ENCODE measurements around the gene TCTN1. TPM values are rescaled to one million over a fixed set of nuclear protein-coding genes. Genes with fewer than 3 reads are reported as not detected.
"Not testable (repeated sequence)": the region's sequence is repeated elsewhere in the genome, so short reads cannot be mapped to it uniquely, and the experiment has no call there.

TCTN1 gene
- polyA plus RNA-seq, 1 donor from 2014 or later: 24.2 TPM

DNA sequence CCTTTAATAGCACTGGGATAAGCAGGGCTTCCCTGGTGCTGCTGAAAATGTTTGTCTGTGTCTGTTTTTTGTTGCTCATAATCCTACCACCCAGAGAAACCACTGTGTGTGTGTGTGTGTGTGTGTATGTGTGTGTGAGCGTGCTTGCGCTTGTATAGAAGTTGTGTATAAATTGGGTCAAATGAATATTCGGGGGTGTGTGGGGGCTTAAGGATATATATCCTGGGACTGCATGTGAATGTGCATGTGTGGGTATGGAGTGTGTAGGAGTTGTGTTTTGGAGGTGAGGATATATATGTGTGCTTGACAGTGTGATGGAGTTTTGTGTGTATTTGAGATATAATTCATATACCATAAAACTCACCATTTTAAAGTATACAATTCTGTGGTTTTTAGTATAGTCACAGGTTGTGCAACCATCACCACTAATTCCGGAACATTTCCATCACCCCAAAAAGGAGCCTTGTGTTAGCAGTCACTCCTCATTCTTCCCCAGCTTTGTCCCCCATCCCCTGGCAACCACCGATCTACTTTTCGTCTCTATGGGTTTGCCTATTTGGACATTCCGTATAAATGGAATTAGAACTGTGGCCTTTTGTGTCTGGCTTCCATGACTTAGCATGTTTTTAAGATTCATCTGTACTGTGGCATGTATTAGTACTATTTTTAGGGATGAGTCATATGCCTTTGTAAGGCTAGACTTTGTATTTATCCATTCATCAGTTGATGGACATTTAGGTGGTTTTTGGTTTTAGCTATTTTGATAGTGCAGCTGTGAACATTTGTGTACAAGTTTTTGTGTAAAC, 25.6 kb downstream of the TCTN1 start:
- Mint-ChIP-seq H3K27me3 (no peaks in the 10 kb centered on the region), H3K4me3 (no peak overlapping the region), H3K4me1 (peaks cover 58 to 67% (median 65%) of the 10 kb centered on the region in 3 donors), H3K27ac (no peak overlapping the region), H3K36me3 (peaks cover 7% of the 10 kb centered on the region), H3K9me3 (no peaks in the 10 kb centered on the region)

DNA sequence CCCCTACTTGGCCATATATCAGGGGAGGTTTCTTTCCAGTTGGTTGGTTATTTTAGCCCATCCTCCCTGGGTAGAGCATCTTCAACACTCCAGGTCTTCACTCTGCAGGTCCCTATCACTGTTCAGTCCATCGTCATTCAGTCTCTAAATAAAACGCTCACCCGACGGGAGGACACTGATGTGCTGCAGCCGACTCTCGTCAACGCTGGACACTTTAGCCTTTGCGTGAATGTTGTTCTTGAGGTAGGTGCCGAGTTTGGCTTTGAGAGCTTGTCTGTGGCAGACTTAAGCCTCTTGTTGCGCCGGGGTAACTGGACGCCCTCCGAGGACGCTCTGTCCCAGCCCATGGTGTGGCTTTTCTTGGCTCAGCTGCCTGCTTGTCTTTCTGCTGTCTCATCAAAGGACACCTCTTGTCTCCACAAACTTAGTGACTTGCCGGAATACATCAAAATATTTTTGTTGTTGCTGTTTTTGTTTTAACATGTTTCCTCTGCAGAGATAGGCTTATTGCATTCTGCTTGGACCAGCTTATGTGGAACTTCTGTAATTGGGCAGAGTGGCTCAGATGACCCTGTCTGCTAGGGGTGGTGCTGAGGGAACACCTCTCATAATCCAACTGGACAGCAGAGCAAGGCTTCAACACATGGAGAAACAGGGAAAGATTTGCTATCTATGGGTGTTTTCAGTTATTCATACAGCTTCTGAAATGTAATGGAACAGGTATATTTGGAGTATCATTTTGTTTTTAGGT, 26.5 kb downstream of the TCTN1 start:
- Mint-ChIP-seq H3K27ac (no peak overlapping the region), H3K9me3 (no peaks in the 10 kb centered on the region), H3K36me3 (peaks cover 10% of the 10 kb centered on the region), H3K4me3 (no peak overlapping the region), H3K27me3 (no peaks in the 10 kb centered on the region), H3K4me1 (peaks cover 55 to 65% (median 59%) of the 10 kb centered on the region in 3 donors)

DNA sequence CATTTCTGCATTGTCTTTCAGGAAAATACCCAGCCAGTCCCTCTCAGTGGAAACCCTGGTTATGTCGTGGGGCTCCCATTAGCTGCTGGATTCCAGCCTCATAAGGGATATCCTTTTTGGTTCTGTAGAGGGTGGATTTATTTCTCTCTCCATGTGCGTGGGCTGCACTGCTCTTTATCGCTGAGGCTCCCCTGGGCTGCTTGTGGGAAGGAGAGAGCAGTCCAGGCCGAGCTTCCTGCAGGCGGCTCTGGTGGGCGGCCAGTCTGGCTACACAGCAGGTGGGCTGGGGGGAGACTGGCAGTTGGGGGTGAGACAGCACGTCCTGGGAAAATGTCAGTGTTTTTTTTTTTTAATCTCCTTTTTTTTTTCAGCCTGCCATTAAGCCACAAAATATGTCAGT, 27.6 kb downstream of the TCTN1 start:
- Mint-ChIP-seq H3K4me3 (no peak overlapping the region), H3K36me3 (peaks cover 10% of the 10 kb centered on the region), H3K27me3 (no peaks in the 10 kb centered on the region), H3K4me1 (peaks cover 49 to 60% (median 49%) of the 10 kb centered on the region in 3 donors), H3K9me3 (no peaks in the 10 kb centered on the region), H3K27ac (no peak overlapping the region)

DNA sequence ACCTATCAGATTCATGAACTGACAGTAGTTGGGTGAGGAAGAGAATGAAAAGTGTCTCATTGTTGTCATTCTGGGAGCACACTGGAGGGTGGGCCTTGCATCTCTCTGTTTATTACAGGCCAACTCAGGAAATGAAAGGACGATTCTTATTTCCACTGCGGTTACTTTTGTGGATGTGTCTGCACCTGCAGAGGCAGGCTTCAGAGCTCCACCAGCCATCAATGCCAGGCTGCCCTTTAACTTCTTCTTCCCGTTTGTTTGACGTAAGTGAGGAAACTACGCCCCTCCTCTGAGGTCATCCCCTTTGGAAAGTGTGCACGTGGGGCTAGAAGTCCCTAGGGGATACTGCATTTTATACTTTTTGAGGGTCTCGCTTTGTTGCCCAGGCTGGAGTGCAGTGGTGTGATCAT, 33.7 kb downstream of the TCTN1 start:
- peaks cover 40 to 56% (median 47%) of the 10 kb centered on the region in 3 donors for H3K4me1 Mint-ChIP-seq
- no peaks in the 10 kb centered on the region for H3K9me3 Mint-ChIP-seq
- no peaks in the 10 kb centered on the region for H3K27me3 Mint-ChIP-seq
- peak overlapping the region; percentile 90 to 95 (median 94) for H3K27ac Mint-ChIP-seq
- peaks cover 20% of the 10 kb centered on the region for H3K36me3 Mint-ChIP-seq
- H3K4me3 Mint-ChIP-seq: peak overlapping the region in 3 of 4 donors; percentile 57 to 81 (median 75)

DNA sequence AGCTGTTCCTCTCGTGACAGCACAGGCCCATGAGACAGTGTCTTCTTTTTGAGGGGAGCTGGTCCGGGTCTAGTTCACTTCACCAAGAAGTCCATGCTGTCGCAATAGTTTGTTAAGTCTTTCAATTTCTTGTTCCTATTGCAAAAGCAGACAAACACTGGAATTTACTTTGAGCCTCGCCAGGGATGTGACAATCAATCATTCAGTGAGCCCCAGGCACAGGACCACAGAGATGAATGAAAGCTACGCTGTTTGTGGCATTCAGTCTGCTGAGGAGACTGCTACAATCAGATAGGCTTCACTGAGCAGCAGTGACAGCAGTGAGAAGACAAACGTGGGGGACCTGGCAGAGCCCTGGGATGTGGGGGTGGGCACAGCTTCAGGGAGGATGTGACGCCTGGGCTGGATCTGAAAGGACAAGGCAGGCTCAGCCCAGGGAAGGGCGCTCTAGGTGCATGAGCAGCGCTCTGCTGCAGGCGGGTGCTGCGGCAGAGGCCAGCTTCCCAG, 35.5 kb downstream of the TCTN1 start:
- no peaks in the 10 kb centered on the region for H3K9me3 Mint-ChIP-seq
- H3K27ac Mint-ChIP-seq: peak overlapping the region; percentile 90 to 95 (median 94)
- peaks cover 19% of the 10 kb centered on the region for H3K36me3 Mint-ChIP-seq
- H3K4me3 Mint-ChIP-seq: peak overlapping the region in 3 of 4 donors; percentile 0 to 75 (median 39)
- H3K4me1 Mint-ChIP-seq: peaks cover 41 to 55% (median 52%) of the 10 kb centered on the region in 3 donors
- H3K27me3 Mint-ChIP-seq: no peaks in the 10 kb centered on the region

DNA sequence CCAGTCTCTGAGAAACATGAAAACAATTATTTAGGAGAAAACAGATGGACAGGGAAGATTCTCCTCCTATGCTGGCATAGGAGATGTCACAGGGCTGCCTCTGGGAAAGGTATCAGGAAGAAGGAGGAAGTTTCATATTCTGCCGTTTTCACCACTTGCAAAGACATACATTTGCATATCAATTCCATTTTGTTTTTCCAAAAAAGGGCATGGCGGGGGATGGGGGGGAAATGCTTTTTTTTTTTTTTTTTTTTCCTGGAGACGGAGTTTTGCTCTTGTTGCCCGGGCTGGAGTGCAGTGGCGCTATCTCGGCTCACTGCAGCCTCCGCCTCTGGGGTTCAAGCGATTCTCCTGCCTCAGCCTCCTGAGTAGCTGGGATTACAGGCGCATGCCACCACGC, 40.3 kb downstream of the TCTN1 start:
- Mint-ChIP-seq H3K36me3 (peaks cover 16% of the 10 kb centered on the region), H3K27ac (peak overlapping the region; percentile 47 to 92 (median 84)), H3K4me3 (peak overlapping the region in 1 of 4 donors; percentile 17)

DNA sequence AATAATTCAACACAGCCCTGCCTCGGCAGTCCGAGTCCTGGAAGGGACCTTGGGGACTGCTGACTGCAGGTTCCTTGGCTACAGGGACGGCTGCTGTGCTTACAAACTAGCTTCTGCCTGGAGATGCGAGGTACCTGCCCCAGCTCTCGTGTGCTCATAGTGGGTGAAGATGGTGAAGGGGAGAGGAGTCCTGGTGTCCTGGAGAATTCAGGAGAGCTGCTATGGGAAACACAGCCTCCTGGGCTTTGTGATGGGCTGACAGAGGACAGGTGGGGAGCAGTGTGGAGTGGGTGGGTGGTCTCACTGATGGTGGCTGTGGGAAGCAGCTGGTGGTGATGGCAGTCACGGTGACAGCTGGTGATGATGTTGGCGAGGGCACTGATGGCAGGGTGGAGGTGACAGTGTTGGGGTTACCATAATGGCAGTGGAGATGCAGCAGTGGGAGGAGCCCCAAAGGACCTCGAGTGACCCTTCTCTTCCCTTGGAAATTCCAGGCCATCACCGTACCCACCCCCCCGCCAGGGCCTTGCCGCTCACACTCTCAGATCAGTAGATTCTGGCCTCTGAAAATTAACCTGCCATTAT, 42.2 kb downstream of the TCTN1 start:
- H3K36me3 Mint-ChIP-seq: peaks cover 14% of the 10 kb centered on the region
- H3K27me3 Mint-ChIP-seq: peaks cover under 1% of the 10 kb centered on the region
- no peaks in the 10 kb centered on the region for H3K9me3 Mint-ChIP-seq
- no peak overlapping the region for H3K4me3 Mint-ChIP-seq
- H3K4me1 Mint-ChIP-seq: peaks cover 30 to 50% (median 37%) of the 10 kb centered on the region in 3 donors
- peak overlapping the region in 2 of 3 donors; percentile 63 to 82 for H3K27ac Mint-ChIP-seq

More for the DNA sequence above, 40.3 kb downstream of the TCTN1 start:
- H3K27me3 Mint-ChIP-seq, H3K9me3 Mint-ChIP-seq: not testable (repeated sequence)
- H3K4me1 Mint-ChIP-seq: peaks cover 26 to 50% (median 38%) of the 10 kb centered on the region in 3 donors

DNA sequence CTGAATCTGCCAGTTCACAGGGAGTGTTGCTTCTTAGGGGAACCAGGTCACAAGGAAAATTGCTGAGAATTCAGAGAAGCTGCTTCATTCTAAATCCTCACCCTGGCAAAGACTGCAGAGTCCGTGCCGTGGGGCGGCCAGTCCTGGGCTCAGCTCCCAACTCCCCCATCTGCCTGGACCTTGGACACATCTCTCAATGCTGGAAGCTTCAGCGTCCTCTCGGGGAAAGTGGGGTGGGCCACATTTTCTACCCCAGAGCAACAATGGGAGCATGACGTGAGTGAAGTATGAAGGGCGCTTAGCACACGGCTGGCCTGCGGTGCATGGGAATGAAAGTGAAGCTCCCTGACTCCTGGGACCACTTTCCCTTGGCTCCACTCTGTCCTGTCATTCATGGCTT, 43.8 kb downstream of the TCTN1 start:
- H3K4me3 Mint-ChIP-seq: no peak overlapping the region
- H3K9me3 Mint-ChIP-seq: no peaks in the 10 kb centered on the region
- peak overlapping the region; percentile 76 to 95 (median 91) for H3K27ac Mint-ChIP-seq
- peaks cover 13% of the 10 kb centered on the region for H3K36me3 Mint-ChIP-seq
- H3K27me3 Mint-ChIP-seq: peaks cover 2% of the 10 kb centered on the region
- H3K4me1 Mint-ChIP-seq: peaks cover 37 to 56% (median 47%) of the 10 kb centered on the region in 3 donors

DNA sequence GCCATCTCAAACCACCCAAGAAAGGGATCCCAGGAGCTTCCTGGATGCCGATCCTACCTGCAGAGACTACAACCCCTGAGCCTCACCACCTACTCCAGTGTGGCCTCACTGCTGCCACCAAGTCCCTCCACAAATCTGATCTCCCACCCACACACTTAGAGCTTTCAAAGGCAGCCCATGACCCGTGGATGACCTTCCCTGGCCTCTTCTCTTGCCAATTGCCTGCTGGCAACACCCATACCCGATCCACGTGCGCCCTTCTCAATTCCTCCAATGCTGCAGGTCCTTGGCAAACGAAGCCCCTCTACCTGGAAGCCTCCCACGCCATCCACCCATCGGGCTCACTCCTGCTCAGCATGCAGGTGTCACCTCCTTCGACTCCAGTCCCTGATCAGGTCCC, 44.3 kb downstream of the TCTN1 start:
- Mint-ChIP-seq H3K4me3 (peak overlapping the region in 1 of 4 donors; percentile 3), H3K9me3 (no peaks in the 10 kb centered on the region), H3K4me1 (peaks cover 40 to 58% (median 44%) of the 10 kb centered on the region in 3 donors), H3K27ac (peak overlapping the region; percentile 76 to 95 (median 91)), H3K36me3 (peaks cover 14% of the 10 kb centered on the region), H3K27me3 (peaks cover 2% of the 10 kb centered on the region)

DNA sequence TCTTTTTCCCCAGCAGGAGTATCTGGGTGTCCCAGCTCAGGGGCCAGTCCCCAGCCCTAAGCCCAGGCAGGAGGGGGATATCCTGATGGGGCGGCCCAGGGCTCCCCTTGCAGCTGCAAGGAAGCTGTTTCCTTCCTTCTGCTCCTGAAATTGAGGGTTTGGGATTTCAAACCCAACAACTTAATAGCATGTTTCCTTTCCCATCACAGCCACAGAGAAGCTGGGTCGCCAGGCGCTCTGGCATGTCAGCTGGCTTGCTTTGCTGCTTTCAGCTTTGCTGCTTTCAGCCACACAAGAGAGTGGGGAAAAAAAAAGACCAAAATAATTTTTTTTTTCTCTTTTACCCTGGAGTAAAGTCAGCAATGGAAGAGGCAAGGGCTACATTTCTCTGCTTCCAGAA, 44.9 kb downstream of the TCTN1 start:
- Mint-ChIP-seq H3K27ac (peak overlapping the region in 2 of 3 donors; percentile 76 to 95), H3K4me3 (peak overlapping the region in 1 of 4 donors; percentile 17), H3K9me3 (no peaks in the 10 kb centered on the region), H3K4me1 (peaks cover 36 to 58% (median 40%) of the 10 kb centered on the region in 3 donors), H3K36me3 (peaks cover 14% of the 10 kb centered on the region), H3K27me3 (peaks cover 2% of the 10 kb centered on the region)

DNA sequence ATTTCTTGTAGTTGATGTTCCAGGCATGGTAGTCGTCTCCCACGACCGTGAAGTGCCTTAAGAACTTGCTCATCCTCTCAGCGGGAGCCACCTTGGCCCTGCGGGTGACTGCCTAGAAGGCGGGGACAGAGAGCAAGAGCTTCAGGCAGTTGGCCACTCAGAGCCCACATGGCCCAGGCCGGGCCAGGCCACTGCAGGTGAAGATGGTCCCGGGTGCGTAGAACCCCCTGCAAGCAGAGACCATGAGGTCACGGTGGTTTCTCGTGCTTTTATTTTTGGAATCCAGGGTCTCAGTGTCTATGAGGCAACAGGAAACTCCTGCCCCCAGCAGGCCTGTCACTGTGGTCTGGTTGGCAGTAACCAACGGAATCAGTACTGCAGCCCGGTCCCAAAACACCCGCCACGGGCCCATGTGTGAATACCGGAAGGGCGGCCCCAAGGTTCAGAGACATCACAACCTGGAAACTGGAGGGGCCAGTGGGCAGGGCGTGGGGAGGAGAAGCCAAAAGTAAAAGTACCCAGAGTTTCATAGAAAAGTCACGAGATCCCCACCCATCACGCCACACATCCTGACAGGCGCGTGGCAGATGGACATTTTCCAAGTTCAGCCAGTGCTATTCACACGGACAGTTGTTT, 47.5 kb downstream of the TCTN1 start:
- peaks cover 0 to 3% (median 0%) of the 10 kb centered on the region in 3 donors for H3K9me3 Mint-ChIP-seq
- H3K27me3 Mint-ChIP-seq: peaks cover 2% of the 10 kb centered on the region
- H3K36me3 Mint-ChIP-seq: peaks cover 20% of the 10 kb centered on the region
- H3K4me1 Mint-ChIP-seq: peaks cover 37 to 56% (median 44%) of the 10 kb centered on the region in 3 donors
- H3K27ac Mint-ChIP-seq: peak overlapping the region; percentile 95 to 99 (median 98)
- peak overlapping the region; percentile 70 to 93 (median 80) for H3K4me3 Mint-ChIP-seq

DNA sequence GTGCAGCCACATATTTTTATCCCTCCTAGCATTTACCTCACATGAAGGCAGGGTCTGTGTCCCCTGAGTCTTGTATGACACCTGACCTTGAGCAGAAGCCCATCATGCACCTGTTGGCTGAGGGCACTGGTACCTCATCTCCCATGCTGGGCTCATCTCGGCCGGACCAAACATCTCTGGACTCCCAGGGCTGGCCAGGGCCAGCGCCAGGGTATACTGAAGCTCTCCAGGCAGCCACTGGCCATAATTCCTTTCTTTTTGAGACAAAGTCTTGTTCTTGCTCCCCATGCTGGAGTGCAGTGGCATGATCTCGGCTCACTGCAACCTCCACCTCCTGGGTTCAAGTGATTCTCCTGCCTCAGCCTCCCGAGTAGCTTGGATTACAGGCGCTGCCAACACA, 53.0 kb downstream of the TCTN1 start:
- H3K27ac Mint-ChIP-seq: peak overlapping the region; percentile 87 to 99 (median 97)

DNA sequence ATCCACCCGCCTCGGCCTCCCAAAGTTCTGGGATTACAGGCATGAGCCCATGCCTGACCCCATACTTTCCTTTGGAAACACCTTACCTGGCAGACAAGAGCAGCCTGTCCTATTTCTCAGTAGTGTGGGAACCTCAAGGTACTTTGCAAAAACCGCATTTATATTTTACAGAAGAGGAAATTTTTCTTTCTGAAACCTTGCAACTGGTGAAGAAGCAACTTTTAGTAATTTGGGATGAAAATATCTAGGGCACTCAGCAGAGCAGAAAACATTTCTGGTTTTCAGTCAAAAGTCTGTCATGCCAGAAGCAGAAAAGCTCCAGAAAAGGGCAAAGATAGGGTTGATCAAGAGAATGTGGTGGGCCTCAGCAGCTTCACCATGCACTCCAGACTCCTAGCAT, 53.7 kb downstream of the TCTN1 start:
- H3K4me1 Mint-ChIP-seq: peaks cover 44 to 70% (median 53%) of the 10 kb centered on the region in 3 donors
- peaks cover 19% of the 10 kb centered on the region for H3K36me3 Mint-ChIP-seq
- peak overlapping the region; percentile 87 to 99 (median 97) for H3K27ac Mint-ChIP-seq
- H3K4me3 Mint-ChIP-seq: peak overlapping the region; percentile 80 to 93 (median 88)
- H3K9me3 Mint-ChIP-seq: peaks cover 0 to 3% (median 0%) of the 10 kb centered on the region in 3 donors
- no peaks in the 10 kb centered on the region for H3K27me3 Mint-ChIP-seq

More for the DNA sequence above, 53.0 kb downstream of the TCTN1 start:
- no peaks in the 10 kb centered on the region for H3K27me3 Mint-ChIP-seq
- H3K4me1 Mint-ChIP-seq: peaks cover 47 to 71% (median 55%) of the 10 kb centered on the region in 3 donors
- H3K4me3 Mint-ChIP-seq: peak overlapping the region; percentile 67 to 84 (median 70)
- H3K9me3 Mint-ChIP-seq: peaks cover 0 to 3% (median 0%) of the 10 kb centered on the region in 3 donors
- peaks cover 15% of the 10 kb centered on the region for H3K36me3 Mint-ChIP-seq

Data from IgD-negative memory B cell (primary cell).